ENCODE measurements around the gene LRTM2.

DNA sequence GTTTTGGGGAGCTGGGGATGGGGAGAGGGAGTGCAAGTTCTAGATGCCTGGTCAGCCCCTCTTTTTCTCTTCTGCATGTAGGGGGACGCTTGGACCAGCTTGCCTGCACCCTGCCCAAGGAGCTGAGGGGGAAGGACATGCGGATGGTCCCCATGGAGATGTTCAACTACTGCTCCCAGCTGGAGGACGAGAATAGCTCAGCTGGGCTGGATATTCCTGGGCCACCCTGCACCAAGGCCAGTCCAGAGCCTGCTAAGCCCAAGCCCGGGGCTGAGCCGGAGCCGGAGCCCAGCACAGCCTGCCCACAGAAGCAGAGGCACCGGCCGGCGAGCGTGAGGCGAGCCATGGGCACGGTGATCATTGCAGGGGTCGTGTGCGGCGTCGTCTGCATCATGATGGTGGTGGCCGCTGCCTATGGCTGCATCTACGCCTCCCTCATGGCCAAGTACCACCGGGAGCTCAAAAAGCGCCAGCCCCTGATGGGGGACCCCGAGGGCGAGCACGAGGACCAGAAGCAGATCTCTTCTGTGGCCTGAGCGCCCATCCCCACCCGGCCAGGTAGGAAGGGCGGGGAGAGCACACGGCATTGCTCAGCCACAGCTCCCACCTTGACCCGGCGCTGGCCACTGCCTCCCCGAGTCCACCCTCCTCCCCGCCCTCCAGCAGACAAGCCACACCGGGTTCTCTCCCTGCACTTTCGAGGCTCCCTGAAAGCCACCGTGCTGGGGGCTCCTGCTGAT is 14.0 kb downstream of the LRTM2 start:
- TF ChIP-seq, protein P1, sequence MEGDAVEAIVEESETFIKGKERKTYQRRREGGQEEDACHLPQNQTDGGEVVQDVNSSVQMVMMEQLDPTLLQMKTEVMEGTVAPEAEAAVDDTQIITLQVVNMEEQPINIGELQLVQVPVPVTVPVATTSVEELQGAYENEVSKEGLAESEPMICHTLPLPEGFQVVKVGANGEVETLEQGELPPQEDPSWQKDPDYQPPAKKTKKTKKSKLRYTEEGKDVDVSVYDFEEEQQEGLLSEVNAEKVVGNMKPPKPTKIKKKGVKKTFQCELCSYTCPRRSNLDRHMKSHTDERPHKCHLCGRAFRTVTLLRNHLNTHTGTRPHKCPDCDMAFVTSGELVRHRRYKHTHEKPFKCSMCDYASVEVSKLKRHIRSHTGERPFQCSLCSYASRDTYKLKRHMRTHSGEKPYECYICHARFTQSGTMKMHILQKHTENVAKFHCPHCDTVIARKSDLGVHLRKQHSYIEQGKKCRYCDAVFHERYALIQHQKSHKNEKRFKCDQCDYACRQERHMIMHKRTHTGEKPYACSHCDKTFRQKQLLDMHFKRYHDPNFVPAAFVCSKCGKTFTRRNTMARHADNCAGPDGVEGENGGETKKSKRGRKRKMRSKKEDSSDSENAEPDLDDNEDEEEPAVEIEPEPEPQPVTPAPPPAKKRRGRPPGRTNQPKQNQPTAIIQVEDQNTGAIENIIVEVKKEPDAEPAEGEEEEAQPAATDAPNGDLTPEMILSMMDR (IDR thresholded peaks at IDR 0.05), result no peak
- no peak for TF ChIP-seq POLR2A (IDR thresholded peaks at IDR 0.05)
